Stimulated activated naive CD4-positive, alpha-beta T cell (primary cell): Measurements from ENCODE around the gene C4orf50.

Experiments
- DNase-seq, 6 experiments: peaks; one replicate each; lab custom pipeline; 2025; lab: John Stamatoyannopoulos, UW

Gene C4orf50

GRCh38 chr4:5992828-5993321, 25.4 kb downstream of the C4orf50 start:
- no peak for DNase-seq

- DNase-seq: no peak
Observed at GRCh38 chr4:5992171-5992827, 25.9 kb downstream of the C4orf50 start.

GRCh38 chr4:5991405-5991804, 26.8 kb downstream of the C4orf50 start:
- DNase-seq: no peak

GRCh38 chr4:5990446-5991160, 27.6 kb downstream of the C4orf50 start:
- DNase-seq: no peak

DNA sequence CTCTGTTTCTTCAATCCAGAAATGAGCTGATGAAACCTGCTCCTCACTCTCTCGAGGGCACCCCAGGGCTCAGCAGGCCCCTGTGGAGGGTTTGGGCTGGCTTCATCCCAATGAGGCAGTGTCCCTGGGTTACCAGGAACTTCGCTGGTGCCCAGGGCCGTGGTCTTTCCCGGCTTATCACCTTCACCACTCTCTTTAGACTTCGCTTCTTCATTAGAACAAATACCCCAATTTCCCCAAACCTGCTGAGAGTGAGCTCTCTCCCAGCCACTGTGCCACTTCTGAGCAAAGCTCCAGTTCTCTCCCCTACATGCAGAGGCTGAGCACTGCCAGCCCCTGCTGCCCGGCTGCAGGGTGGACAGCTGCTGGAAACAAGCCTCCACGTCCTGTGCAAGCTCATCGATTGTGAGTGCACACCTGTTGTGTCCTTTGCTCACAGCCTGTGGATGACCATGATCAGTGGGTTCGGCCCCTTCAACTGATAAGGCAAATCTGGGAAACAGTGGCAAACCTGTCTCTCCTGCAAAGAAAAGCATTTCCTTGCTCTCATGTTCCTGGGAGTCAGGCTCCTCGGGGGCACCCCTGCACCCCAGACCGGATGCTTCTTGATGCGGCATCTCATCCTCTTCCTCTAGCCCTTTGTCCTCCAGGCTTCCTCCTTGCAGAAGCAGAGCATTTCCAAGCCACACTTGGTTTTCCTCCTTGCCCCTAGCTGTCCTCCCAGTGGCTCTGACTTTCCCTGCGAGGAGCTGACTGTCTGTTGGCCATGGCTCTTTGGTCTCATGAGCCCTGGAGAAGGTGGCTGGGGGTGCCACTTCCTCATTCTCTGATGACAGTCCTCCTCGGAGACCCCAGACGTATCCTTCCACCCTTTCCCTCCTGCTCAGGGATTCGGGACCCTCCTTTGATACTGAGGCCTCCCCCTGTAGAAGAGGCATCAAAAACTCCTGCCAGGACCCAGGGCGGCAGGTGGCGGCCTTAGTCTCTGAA, 28.7 kb downstream of the C4orf50 start:
- no peak for DNase-seq

DNA sequence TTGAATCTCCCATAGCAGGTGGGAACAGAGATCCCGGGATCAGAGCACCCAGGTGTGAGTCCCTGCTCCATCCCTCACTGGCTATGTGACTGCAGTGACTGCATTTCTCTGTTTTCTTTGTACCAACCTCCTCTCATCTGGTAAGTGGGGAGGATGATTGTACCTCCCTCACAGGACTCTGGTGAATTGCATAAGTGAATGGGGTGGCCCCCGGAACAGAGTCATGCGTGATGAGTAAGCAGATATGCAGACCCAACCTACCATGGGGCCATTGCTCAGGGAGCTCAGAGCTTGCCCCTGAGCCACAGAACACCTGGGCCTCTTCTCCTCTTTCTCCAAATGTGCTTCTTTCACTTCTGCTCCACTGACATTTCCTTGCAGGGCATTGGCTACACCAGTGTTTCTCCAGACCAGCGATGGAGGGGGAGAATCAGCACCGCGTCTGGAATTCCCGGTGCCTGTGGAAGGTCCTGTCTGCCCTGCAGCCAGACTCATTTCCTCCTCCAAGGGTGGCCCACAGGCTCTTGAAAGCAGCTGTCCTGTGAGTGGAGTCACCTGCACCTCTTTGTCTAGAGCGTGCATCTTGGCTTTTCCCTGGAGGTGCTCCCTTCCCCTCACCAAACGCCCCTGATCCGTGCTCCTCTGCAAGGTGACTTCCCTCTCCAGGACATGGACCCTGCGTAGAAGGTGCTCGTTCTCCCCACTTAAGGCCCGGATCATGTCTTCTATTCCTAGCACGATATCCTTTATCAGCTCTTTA, 30.0 kb downstream of the C4orf50 start:
- no peak for DNase-seq

DNA sequence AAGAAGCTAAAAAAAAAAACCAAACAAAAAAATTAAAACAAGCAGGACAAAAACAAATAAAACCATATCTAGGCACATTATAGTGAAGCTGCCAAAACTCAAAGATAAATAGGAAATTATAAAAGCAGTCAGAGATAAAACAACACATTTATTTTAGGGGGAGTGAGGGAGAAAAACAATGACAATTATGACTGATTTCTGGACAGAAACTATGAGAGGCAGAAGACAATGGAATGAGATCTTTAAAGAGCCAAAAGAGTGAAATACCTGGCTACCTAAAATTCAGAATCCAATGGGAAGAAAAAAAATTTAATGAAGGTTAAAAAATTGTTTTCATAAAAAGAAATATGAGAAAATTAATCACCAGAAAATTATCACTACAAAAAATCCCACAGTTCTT, 33.4 kb downstream of the C4orf50 start:
- no peak for DNase-seq

DNA sequence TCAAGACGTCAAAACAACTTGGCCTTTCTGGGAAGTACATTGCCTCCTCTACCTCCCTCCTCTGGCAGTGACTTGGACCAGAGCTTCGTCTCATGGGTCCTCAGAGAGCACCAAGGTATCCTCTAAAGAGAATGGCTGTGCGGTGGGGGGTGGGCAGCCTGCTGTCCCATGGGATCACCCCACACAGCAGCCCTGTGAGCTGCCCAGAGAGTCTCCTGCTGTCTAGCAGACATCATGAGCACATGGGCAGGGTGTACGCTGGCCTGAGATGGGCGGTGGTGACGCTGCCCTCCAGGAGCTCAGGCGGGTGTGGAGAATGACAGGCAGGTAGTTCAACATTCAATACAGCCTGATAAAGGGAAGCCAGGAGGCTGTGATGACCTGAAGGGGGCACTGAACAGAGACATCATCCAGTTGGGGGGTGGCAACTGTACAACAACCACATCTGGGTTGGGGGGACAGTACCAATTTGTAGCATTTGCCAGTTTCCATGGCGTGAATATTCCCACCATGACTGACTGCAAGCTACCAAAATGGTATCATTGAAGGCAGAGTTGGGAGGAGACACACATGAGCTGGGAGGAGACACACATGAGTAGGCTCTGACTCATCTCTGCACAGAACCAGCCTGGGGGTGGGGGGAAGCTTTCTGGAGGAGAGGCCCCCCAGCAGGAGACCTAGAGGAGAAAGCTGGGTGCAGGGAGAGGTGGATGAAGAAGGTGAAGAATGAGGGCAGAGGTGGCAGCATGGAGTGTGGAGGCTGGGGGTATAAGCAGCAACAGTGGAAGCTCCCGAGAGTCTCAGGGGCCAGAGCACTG, 35.9 kb downstream of the C4orf50 start:
- no peak for DNase-seq

DNA sequence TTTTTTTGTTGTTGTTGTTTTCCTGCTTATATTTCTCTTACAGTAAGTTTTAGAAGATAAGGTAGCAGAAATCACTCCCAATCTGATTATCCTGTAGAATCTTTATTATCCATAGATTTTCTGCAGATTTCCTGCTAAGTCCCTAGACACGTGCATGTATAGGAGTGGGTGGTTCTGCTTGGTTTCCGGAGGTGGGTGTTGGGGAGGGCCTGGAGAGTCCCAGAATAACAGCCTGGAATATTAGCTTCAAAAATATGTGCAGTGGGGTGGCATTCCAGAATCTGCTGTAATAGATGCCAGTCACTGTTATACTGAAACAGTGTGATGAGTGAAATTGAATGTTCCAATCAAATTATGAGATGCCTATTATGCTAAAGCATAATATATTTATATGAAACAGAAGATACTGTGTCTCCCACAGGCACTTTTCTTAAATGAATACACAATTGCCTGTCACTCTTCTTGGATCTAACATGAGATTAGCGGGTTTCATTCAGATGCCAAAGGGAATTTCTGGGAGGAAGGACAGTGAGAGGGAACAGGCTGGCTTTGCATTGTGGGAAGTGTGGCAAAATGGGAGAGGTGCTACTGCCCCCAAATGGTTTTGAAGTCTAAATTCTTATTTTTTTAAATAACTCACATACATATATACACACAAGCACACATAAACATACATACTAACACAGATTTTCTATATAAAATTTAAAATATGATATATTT, 37.6 kb downstream of the C4orf50 start:
- DNase-seq: no peak

DNA sequence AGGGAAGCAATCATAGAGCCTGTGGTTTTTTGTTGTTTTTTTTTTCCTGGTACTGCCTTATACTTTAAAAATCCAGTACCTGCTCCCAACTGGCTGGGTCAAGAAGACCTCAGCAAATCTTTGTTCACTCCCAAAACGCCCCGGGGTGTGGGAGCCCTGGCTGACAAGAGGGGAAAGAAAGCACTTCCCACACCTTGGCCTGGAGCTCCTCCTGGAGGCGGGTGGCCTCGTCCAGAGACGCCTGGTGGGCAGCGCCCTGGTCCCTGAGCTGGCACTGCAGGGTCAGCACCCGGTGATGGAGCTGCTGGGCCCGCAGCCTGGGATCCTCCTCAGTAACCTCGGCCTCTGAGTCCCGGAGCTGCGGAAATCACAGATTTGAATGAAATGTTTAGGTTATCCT, 38.2 kb downstream of the C4orf50 start:
- DNase-seq: no peak

DNA sequence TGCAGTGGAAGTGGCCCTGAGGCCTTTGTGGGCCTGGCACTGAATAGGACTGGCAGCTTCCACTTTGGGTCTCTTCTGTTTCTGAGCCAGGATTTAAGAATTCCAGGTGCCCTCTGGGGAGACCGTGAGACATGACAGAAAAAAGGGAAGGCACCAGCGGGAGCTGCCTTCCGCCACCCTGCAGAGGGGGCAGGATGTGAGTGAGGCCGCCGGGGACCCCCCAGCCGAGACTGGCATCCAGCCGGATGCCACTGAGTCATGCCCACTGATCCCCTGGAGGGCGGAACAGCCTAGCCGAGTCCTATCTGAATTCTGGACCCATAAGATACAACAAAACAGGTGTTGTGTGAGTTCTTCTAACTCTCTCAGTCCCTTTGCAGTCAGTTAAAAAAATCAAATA, 41.3 kb downstream of the C4orf50 start:
- no peak for DNase-seq

- DNase-seq: no peak
Observed at GRCh38 chr4:5976431-5976830, 41.8 kb downstream of the C4orf50 start.

- DNase-seq: no peak
Observed at GRCh38 chr4:5974321-5974720, 43.9 kb downstream of the C4orf50 start.

DNA sequence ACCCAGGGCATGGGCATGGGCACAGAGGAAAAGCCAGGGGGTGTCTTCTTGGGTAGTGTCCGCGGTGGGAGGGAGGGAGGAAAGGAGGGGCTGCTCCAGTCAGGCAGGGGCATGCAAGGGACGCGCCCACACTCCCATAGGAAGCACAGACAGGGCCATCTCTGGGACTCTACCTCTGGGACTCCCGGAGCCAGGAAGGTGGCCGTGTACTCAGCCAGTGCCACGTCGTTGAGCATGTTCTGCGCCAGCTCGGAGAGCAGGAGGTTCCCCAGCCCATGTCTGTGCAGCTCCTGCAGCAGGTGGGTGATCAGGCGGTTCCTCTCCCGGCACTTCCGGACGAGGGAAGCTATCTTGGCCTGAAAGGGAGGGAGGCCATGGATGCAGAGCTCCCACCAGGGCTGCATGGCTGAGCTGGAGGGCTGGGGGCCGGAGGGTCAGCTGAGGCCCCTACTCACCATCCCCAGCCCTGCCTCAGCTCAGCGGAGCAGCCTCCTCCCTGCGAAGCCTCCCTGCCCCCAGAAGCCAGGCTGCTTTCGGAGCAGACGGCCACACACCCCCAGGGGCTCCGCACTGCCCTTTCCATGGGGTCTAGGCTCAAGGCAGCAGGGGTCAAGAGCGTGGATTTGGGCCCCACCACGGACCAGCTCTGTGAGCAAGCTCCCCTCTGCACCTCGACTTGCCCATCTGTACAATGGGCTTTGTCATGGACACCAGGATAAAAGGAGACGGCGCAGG, 44.6 kb downstream of the C4orf50 start:
- no peak for DNase-seq

- no peak for DNase-seq
Observed at GRCh38 chr4:5973033-5973432, 45.2 kb downstream of the C4orf50 start.

GRCh38 chr4:5972571-5972970, 45.7 kb downstream of the C4orf50 start:
- DNase-seq: no peak

- DNase-seq: no peak
Observed at GRCh38 chr4:5971078-5971450, 47.2 kb downstream of the C4orf50 start.

- no peak for DNase-seq
Observed at GRCh38 chr4:5970381-5971077, 47.7 kb downstream of the C4orf50 start.

- no peak for DNase-seq
Observed at GRCh38 chr4:5969777-5970176, 48.5 kb downstream of the C4orf50 start.
